Inferior parietal cortex (tissue), 1 donor: Measurements from ENCODE around the gene MIGA2.
A peak's percentile ranks its signal among the peaks of the same experiment; 100 is the strongest.

ENCODE experiments used
- DNase-seq: peaks from one replicate; pipeline ENCODE4 v3.0.0-alpha.2; 2016; ENCODE audit errors: extremely low spot score

The MIGA2 gene

GRCh38 chr9:129113645-129114304, 77.3 kb downstream of the MIGA2 start:
- DNase-seq = no peak

GRCh38 chr9:129118799-129119198, 82.4 kb downstream of the MIGA2 start:
- no peak for DNase-seq

GRCh38 chr9:129121483-129121882, 85.1 kb downstream of the MIGA2 start:
- peak; percentile 68 for DNase-seq
